Mesendoderm (in vitro differentiated cells): ENCODE results near the gene PI4KA.
"Not testable (repeated sequence)": the region's sequence is repeated elsewhere in the genome, so short reads cannot be mapped to it uniquely, and the experiment has no call there.

ENCODE experiments used
- DNase-seq: peaks from one replicate; pipeline ENCODE4 v3.0.0; 2013
- H2AK5ac ChIP-seq: 2 replicates; pipeline ENCODE4 v1.6.1; 2013; ENCODE audit warnings: low read length, inconsistent platforms
- H2BK120ac ChIP-seq: 2 replicates; pipeline ENCODE4 v1.6.1; 2013; ENCODE audit warnings: low read depth, mild to moderate bottlenecking, low read length, moderate library complexity, mixed read lengths
- H2BK15ac ChIP-seq: replicated peaks from 2 replicates; pipeline ENCODE4 v1.6.1; 2013; ENCODE audit warnings: low read depth, mild to moderate bottlenecking, moderate library complexity
- H2BK5ac ChIP-seq: 2 replicates; pipeline ENCODE4 v1.6.1; 2013; ENCODE audit warnings: low read length, inconsistent platforms
- H3K18ac ChIP-seq: 2 replicates; pipeline ENCODE4 v1.6.1; 2013; ENCODE audit warnings: mild to moderate bottlenecking, low read length, mixed read lengths
- H3K23ac ChIP-seq: one replicate; pipeline ENCODE4 v1.6.1; 2013; ENCODE audit warnings: low read length
- H3K27ac ChIP-seq: 2 replicates; pipeline ENCODE4 v1.5.1; 2013; ENCODE audit warnings: low read depth, mild to moderate bottlenecking, inconsistent platforms, low read length, moderate library complexity
- H3K27me3 ChIP-seq: 2 replicates; pipeline ENCODE4 v1.6.1; 2013; ENCODE audit warnings: low read length, control low read depth, mild to moderate bottlenecking, inconsistent platforms; ENCODE audit not compliant: insufficient read depth, poor library complexity
- H3K36me3 ChIP-seq: 2 replicates; pipeline ENCODE4 v1.6.1; 2013; ENCODE audit warnings: low read length, inconsistent platforms; ENCODE audit not compliant: control insufficient read depth, insufficient read depth
- H3K4ac ChIP-seq: one replicate; pipeline ENCODE4 v1.6.1; 2013; ENCODE audit warnings: low read depth, mild to moderate bottlenecking, low read length, moderate library complexity
- H3K4me1 ChIP-seq: 2 replicates; pipeline ENCODE4 v1.6.1; 2013; ENCODE audit warnings: low read depth, low read length, inconsistent platforms; ENCODE audit not compliant: control insufficient read depth
- H3K4me2 ChIP-seq: 2 replicates; pipeline ENCODE4 v1.6.1; 2013; ENCODE audit warnings: low read length
- H3K4me3 ChIP-seq: 2 replicates; pipeline ENCODE4 v1.5.1; 2013; ENCODE audit warnings: mild to moderate bottlenecking, low read length
- H3K56ac ChIP-seq: one replicate; pipeline ENCODE4 v1.6.1; 2013; ENCODE audit warnings: low read length
- H3K79me1 ChIP-seq: 2 replicates; pipeline ENCODE4 v1.6.1; 2013; ENCODE audit warnings: low read length, inconsistent platforms
- H3K79me2 ChIP-seq: 2 replicates; pipeline ENCODE4 v1.6.1; 2013; ENCODE audit warnings: mild to moderate bottlenecking, low read length; ENCODE audit not compliant: control insufficient read depth, insufficient read depth
- H3K9ac ChIP-seq: 2 replicates; pipeline ENCODE4 v1.6.1; 2013; ENCODE audit warnings: low read length, inconsistent platforms
- H4K5ac ChIP-seq: one replicate; pipeline ENCODE4 v1.6.1; 2013; ENCODE audit warnings: low read length
- H4K8ac ChIP-seq: one replicate; pipeline ENCODE4 v1.6.1; 2013; ENCODE audit warnings: low read depth, mild to moderate bottlenecking, control low read depth, low read length, moderate library complexity
- WGBS: extraction: QIAGEN DNeasy Blood & Tissue Kit; methylation state at CpG from one replicate; pipeline ENCODE4 v1.1.7; 2013; ENCODE audit warnings: low lambda C conversion rate, missing lambda C conversion rate; ENCODE audit not compliant: insufficient coverage; ENCODE audit errors: extremely low coverage; 5-methylcytosine and 5-hydroxymethylcytosine counted together

The PI4KA gene

GRCh38 chr22:20671409-20672081 is 187.1 kb downstream of the PI4KA start:
- Histone ChIP-seq H3K27ac (no peak overlapping the region), H3K4me3 (no peak overlapping the region)
- WGBS, result no CpG with 5 or more reads among the region's 6 CpGs

GRCh38 chr22:20670457-20671261 is 188.0 kb downstream of the PI4KA start:
- not testable (repeated sequence) for H3K27me3 ChIP-seq, H3K4me1 ChIP-seq, H3K23ac ChIP-seq, H3K4me2 ChIP-seq, H3K79me1 ChIP-seq, H3K27ac ChIP-seq, H3K79me2 ChIP-seq, H3K18ac ChIP-seq, H2BK120ac ChIP-seq, H4K8ac ChIP-seq, H2BK5ac ChIP-seq, H3K56ac ChIP-seq, H3K36me3 ChIP-seq, H2AK5ac ChIP-seq, H3K4me3 ChIP-seq, H3K4ac ChIP-seq, DNase-seq, H4K5ac ChIP-seq, H2BK15ac ChIP-seq, H3K9ac ChIP-seq
- WGBS, result no CpG with 5 or more reads among the region's 73 CpGs

More at GRCh38 chr22:20671409-20672081, 187.1 kb downstream of the PI4KA start:
- Histone ChIP-seq H2AK5ac (no peak overlapping the region), H3K79me2 (no peaks in the 10 kb centered on the region), H2BK5ac (no peak overlapping the region), H3K27me3 (no peaks in the 10 kb centered on the region), H3K4me2 (no peak overlapping the region), H3K18ac (no peak overlapping the region), H3K9ac (no peak overlapping the region), H2BK120ac (no peak overlapping the region), H3K36me3 (no peaks in the 10 kb centered on the region), H3K79me1 (no peaks in the 10 kb centered on the region), H3K4me1 (no peaks in the 10 kb centered on the region), H3K4ac (no peak overlapping the region), H4K8ac (no peak overlapping the region), H2BK15ac (no peak overlapping the region), H3K23ac (no peak overlapping the region), H3K56ac (no peak overlapping the region), H4K5ac (no peak overlapping the region)
- DNase-seq, result no peak

- H2BK5ac ChIP-seq, H2BK15ac ChIP-seq, H3K4ac ChIP-seq, H3K23ac ChIP-seq, H2AK5ac ChIP-seq, H3K27ac ChIP-seq, H3K27me3 ChIP-seq, H3K79me1 ChIP-seq, H3K79me2 ChIP-seq, H3K4me1 ChIP-seq, H3K9ac ChIP-seq, H4K5ac ChIP-seq, H3K36me3 ChIP-seq, DNase-seq, H3K56ac ChIP-seq, H3K18ac ChIP-seq, H2BK120ac ChIP-seq, H4K8ac ChIP-seq, H3K4me3 ChIP-seq, H3K4me2 ChIP-seq: not testable (repeated sequence)
- whole genome bisulfite sequencing, result no CpG with 5 or more reads among the region's 13 CpGs
These were observed 188.7 kb downstream of the PI4KA start for GRCh38 chr22:20669884-20670283.

- WGBS, result no CpG with 5 or more reads among the region's 15 CpGs
- H3K4me1 ChIP-seq, H3K27ac ChIP-seq, H3K27me3 ChIP-seq, H3K4ac ChIP-seq, H3K23ac ChIP-seq, H3K9ac ChIP-seq, DNase-seq, H3K4me3 ChIP-seq, H3K79me2 ChIP-seq, H4K8ac ChIP-seq, H3K18ac ChIP-seq, H3K56ac ChIP-seq, H2AK5ac ChIP-seq, H2BK120ac ChIP-seq, H3K36me3 ChIP-seq, H3K79me1 ChIP-seq, H4K5ac ChIP-seq, H2BK5ac ChIP-seq, H3K4me2 ChIP-seq, H2BK15ac ChIP-seq: not testable (repeated sequence)
These were observed 189.1 kb downstream of the PI4KA start for GRCh38 chr22:20669471-20669870.

- not testable (repeated sequence) for H3K79me1 ChIP-seq, DNase-seq
These were observed 189.8 kb downstream of the PI4KA start for GRCh38 chr22:20668769-20669168.

More at GRCh38 chr22:20668769-20669168, 189.8 kb downstream of the PI4KA start:
- H3K36me3 ChIP-seq, H3K27ac ChIP-seq, H3K9ac ChIP-seq, H3K4ac ChIP-seq, H3K4me2 ChIP-seq, H3K4me1 ChIP-seq, H3K18ac ChIP-seq, H4K5ac ChIP-seq, H2BK120ac ChIP-seq, H3K56ac ChIP-seq, H4K8ac ChIP-seq, H3K79me2 ChIP-seq, H2AK5ac ChIP-seq, H3K27me3 ChIP-seq, H3K4me3 ChIP-seq, H2BK5ac ChIP-seq, H2BK15ac ChIP-seq, H3K23ac ChIP-seq: not testable (repeated sequence)
- no CpG with 5 or more reads among the region's 13 CpGs for WGBS
